B cell (primary cell): ENCODE results near the gene JAK3. TPM values are rescaled to one million over a fixed set of nuclear protein-coding genes. Genes with fewer than 3 reads are reported as not detected.

ENCODE experiments used
- ATAC-seq: fragments of 200-7000 bp; cut with Tn5 transposase; one replicate; pipeline ENCODE4 v1.10.0; 2021; ENCODE audit warnings: low read depth, mild to moderate bottlenecking, moderate number of reproducible peaks, moderate library complexity
- CTCF ChIA-PET: fragments of 350-600 bp; sonication (Branson Sonifier 250); formaldehyde crosslinking; loops from one replicate; lab custom pipeline; 2021; ENCODE audit warnings: antibody characterized with exemption, inconsistent platforms; lab: Charles Lee
- POLR2A ChIA-PET: fragments of 350-600 bp; sonication (Branson Sonifier 250); formaldehyde crosslinking; loops from one replicate; lab custom pipeline; 2021; ENCODE audit warnings: antibody characterized with exemption; lab: Charles Lee
- DNase-seq: peaks from one replicate; pipeline ENCODE4 v3.0.0; 2013
- H2AFZ ChIP-seq: 2 replicates; pipeline ENCODE4 v1.6.1; 2012; ENCODE audit warnings: mild to moderate bottlenecking, low read depth, low read length; ENCODE audit not compliant: insufficient read depth, poor library complexity, severe bottlenecking
- H3K27ac ChIP-seq, 2 donors: 1 replicate in 1 of 2; 2 replicates in 1 of 2; pipeline ENCODE4 v1.5.1; 2012 to 2013; ENCODE audit warnings: low read length in 2 of 2, mild to moderate bottlenecking in 2 of 2, moderate library complexity in 1 of 2
- H3K27me3 ChIP-seq, 4 experiments: fragments of 200-600 bp in 1 of 4; sonication (generic) in 1 of 4; replicated peaks in 1 of 4; 1 replicate in 2 of 4; 2 replicates in 2 of 4; pipeline versions ENCODE4 v1.6.1 to v1.7.0; 2013 to 2016; ENCODE audit warnings: low read length in 3 of 4, mild to moderate bottlenecking in 2 of 4, mixed read lengths in 1 of 4, moderate library complexity in 1 of 4; ENCODE audit not compliant: insufficient read depth in 4 of 4, control insufficient read depth in 3 of 4; ENCODE audit errors: control extremely low read depth in 1 of 4
- H3K36me3 ChIP-seq, 2 experiments: replicated peaks in 1 of 2; 1 replicate in 1 of 2; 2 replicates in 1 of 2; pipeline versions ENCODE4 v1.6.1 to v1.7.1; 2013; ENCODE audit warnings: low read length in 1 of 2; ENCODE audit not compliant: insufficient read depth in 2 of 2, control insufficient read depth in 1 of 2; ENCODE audit errors: control extremely low read depth in 1 of 2, extremely low read depth in 1 of 2
- H3K4me1 ChIP-seq, 2 donors: fragments of 200-600 bp in 1 of 2; sonication (generic) in 1 of 2; 1 replicate in 1 of 2; 2 replicates in 1 of 2; pipeline versions ENCODE4 v1.5.1 to v1.6.1; 2013 to 2017; ENCODE audit warnings: low read length in 2 of 2; ENCODE audit not compliant: control insufficient read depth in 2 of 2, insufficient read depth in 2 of 2
- H3K4me2 ChIP-seq: replicated peaks from 2 replicates; pipeline ENCODE3; 2012; ENCODE audit warnings: mild to moderate bottlenecking, low read depth, low read length; ENCODE audit not compliant: poor library complexity, severe bottlenecking
- H3K4me3 ChIP-seq, 5 experiments: fragments of 200-600 bp in 1 of 5; sonication (generic) in 1 of 5; 1 replicate in 3 of 5; 2 replicates in 2 of 5; pipeline versions ENCODE4 v1.5.1 to v1.7.0; 2011 to 2016; ENCODE audit warnings: low read length in 4 of 5, mild to moderate bottlenecking in 4 of 5, low read depth in 2 of 5, control low read depth in 1 of 5, moderate library complexity in 1 of 5; ENCODE audit not compliant: insufficient read depth in 1 of 5; ENCODE audit errors: control extremely low read depth in 1 of 5, extremely low read depth in 1 of 5
- H3K79me2 ChIP-seq: fragments of 200-600 bp; sonication (generic); one replicate; pipeline ENCODE4 v1.6.0; 2016; ENCODE audit warnings: low read length; ENCODE audit not compliant: control insufficient read depth, insufficient read depth
- H3K9ac ChIP-seq: fragments of 200-600 bp; sonication (generic); 2 replicates; pipeline ENCODE4 v1.6.1; 2017; ENCODE audit warnings: mild to moderate bottlenecking, low read length, moderate library complexity
- H3K9me3 ChIP-seq, 3 donors: one replicate each; pipeline versions ENCODE4 v1.6.1 to v1.7.1; 2013; ENCODE audit warnings: low read length in 2 of 3; ENCODE audit not compliant: control insufficient read depth in 2 of 3, insufficient read depth in 1 of 3; ENCODE audit errors: control extremely low read depth in 1 of 3
- H4K20me1 ChIP-seq: 2 replicates; pipeline ENCODE4 v1.6.0; 2012; ENCODE audit warnings: mild to moderate bottlenecking, low read length; ENCODE audit not compliant: insufficient read depth, control insufficient read depth, poor library complexity, severe bottlenecking
- H3K27ac Mint-ChIP-seq: one replicate; pipeline ENCODE4 v1.8.0; 2021; ENCODE audit warnings: mixed read lengths
- H3K27me3 Mint-ChIP-seq: one replicate; pipeline ENCODE4 v1.8.0; 2021; ENCODE audit warnings: mixed read lengths
- H3K4me1 Mint-ChIP-seq: one replicate; pipeline ENCODE4 v1.8.0; 2021; ENCODE audit warnings: mixed read lengths
- H3K4me3 Mint-ChIP-seq: one replicate; pipeline ENCODE4 v1.8.0; 2021; ENCODE audit warnings: mixed read lengths
- H3K9me3 Mint-ChIP-seq: one replicate; pipeline ENCODE4 v1.8.0; 2022; ENCODE audit warnings: mixed read lengths; ENCODE audit not compliant: insufficient read depth
- EZH2 ChIP-seq: IDR thresholded peaks from 2 replicates; pipeline ENCODE4 v1.6.1; 2012; ENCODE audit warnings: borderline replicate concordance, low read depth, mild to moderate bottlenecking, moderate library complexity, low read length; ENCODE audit not compliant: insufficient read depth, poor library complexity, severe bottlenecking
- WGBS: methylation state at CpG from one replicate; pipeline ENCODE4 v1.1.5; 2013; ENCODE audit warnings: missing lambda C conversion rate; ENCODE audit not compliant: insufficient coverage; 5-methylcytosine and 5-hydroxymethylcytosine counted together
- intact Hi-C: fragments of 100-400 bp; cut with micrococcal nuclease; formaldehyde crosslinking; loops from one replicate; pipeline ENCODE4 v1.10.0; 2022
- polyA plus RNA-seq: library from polyadenylated mRNA; depleted of rRNA; stranded (reverse); fragments of >200 nt; gene quantifications from 2 replicates; pipeline ENCODE4 v1.2.3, GENCODE V29; 2012
- total RNA-seq, 2 donors: library from RNA; stranded (reverse); fragments of 120-200 nt in 1 of 2; gene quantifications; 1 replicate in 1 of 2; 2 replicates in 1 of 2; pipeline versions ENCODE4 v1.2.3 to v1.2.4, GENCODE V29; 2013 to 2022
- TF ChIP-seq, protein P1 (sequence below): fragments of 200-600 bp; IDR thresholded peaks from one replicate; pipeline ENCODE4 v1.8.0; 2022; ENCODE audit warnings: antibody characterized with exemption, mild to moderate bottlenecking

The JAK3 gene
- total and polyA plus RNA-seq, 2 donors (not counting 1 experiment from before 2014, with no cell fraction given): 102 to 143 TPM

DNA sequence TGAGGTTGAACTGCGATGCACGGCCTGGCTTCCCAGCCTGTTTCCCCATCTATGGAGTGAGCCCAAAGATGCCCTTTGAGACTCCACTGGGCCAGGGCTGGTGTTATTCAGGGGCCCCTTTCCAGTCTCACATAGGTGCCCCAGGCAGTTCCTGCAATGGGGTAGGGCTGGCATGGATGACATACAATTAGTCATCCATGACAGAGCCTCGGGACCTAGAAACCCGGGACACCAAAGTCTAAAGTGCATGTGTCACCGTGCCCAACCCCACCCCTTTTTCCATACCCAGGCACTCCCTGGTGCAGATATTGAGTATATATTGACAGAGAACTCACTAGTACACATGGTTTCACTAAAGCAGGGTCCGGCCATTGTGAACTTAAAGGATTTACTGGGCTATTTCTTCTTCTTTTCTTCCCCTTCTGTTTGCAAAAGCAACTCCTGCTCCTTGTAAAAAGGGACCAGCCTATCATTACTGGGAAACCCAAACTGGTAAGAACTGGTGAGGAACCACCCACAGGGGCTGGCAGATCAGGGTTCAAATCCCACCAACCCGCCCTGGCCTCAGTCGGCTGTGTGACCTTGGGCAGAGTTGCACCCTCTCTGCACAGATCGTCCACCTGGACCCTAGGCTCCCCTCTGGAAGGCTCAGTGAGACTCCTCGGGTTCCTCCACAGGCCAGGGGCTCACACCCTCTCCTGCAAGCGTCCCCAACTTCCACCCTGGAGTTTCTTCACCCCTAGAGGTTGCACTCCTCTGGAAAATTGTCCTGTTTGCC is 50.2 kb downstream of the JAK3 start:
- no peaks in the 10 kb centered on the region for H3K9me3 Mint-ChIP-seq
- H3K4me1 Mint-ChIP-seq: peaks cover 30% of the 10 kb centered on the region
- TF ChIP-seq, protein P1, sequence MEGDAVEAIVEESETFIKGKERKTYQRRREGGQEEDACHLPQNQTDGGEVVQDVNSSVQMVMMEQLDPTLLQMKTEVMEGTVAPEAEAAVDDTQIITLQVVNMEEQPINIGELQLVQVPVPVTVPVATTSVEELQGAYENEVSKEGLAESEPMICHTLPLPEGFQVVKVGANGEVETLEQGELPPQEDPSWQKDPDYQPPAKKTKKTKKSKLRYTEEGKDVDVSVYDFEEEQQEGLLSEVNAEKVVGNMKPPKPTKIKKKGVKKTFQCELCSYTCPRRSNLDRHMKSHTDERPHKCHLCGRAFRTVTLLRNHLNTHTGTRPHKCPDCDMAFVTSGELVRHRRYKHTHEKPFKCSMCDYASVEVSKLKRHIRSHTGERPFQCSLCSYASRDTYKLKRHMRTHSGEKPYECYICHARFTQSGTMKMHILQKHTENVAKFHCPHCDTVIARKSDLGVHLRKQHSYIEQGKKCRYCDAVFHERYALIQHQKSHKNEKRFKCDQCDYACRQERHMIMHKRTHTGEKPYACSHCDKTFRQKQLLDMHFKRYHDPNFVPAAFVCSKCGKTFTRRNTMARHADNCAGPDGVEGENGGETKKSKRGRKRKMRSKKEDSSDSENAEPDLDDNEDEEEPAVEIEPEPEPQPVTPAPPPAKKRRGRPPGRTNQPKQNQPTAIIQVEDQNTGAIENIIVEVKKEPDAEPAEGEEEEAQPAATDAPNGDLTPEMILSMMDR: no peak
- TF ChIP-seq EZH2: no peak
- H3K4me1 ChIP-seq: peaks cover 24 to 25% of the 10 kb centered on the region in 2 donors
- H3K27ac Mint-ChIP-seq: no peak overlapping the region
- H3K4me2 ChIP-seq: no peak overlapping the region
- H3K27me3 Mint-ChIP-seq: peaks cover 18% of the 10 kb centered on the region
- no peak overlapping the region for H3K27ac ChIP-seq
- no peaks in the 10 kb centered on the region for H3K79me2 ChIP-seq
- ChIA-PET POLR2A (no interaction called here), CTCF (interaction anchor here (1.5 to 1.6 kb wide), 2 partner anchors 31 to 58 kb away, joined by 3 to 4 read pairs; no protein-coding TSS in a partner anchor)
- H3K36me3 ChIP-seq: no peaks in the 10 kb centered on the region
- no peak overlapping the region for H3K9ac ChIP-seq
- no peak overlapping the region for H3K4me3 ChIP-seq
- no peak overlapping the region for H3K4me3 Mint-ChIP-seq
- intact Hi-C loops: no loop called here
- H3K9me3 ChIP-seq: peaks cover 0 to 18% (median 0%) of the 10 kb centered on the region in 3 donors
- no peaks in the 10 kb centered on the region for H4K20me1 ChIP-seq
- WGBS: 92% methylated on average over 6 of the region's 11 CpGs
- DNase-seq (no peak), ATAC-seq (no peak)
- H2AFZ ChIP-seq: no peak overlapping the region
- peaks cover 0 to 43% (median 22%) of the 10 kb centered on the region in 4 experiments for H3K27me3 ChIP-seq

DNA sequence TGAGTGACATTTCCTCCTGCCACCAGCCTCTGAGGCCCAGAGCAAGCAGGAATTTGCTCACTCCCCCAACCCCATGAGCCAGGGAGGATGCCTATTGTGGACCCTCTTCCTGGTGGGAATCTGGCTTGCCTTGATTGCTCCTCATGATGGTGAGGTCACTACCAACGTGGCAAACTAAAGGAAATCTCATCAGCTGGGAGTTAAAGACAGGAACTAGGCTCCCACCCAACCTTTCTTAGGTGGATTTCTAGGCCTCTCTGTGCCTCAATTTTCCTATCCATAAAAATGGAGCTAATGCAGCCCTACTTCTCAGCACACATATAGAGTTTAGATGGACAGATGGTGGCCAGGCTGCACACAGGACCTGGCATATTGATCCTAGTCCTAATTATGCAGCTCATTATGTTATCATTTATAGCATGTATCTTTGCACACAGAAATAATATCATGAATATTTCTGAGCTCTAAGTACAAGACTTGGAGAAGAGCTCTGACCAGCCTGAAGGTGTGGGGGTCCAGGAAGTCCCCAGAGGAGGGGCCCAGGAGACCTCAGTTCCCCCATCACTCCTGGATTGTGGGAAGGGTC is 50.9 kb downstream of the JAK3 start:
- Histone ChIP-seq H2AFZ (no peak overlapping the region), H3K9ac (no peak overlapping the region), H3K4me2 (no peak overlapping the region), H3K27ac (no peak overlapping the region), H3K9me3 (peaks cover 0 to 12% (median 0%) of the 10 kb centered on the region in 3 donors), H3K27me3 (peaks cover 0 to 43% (median 22%) of the 10 kb centered on the region in 4 experiments), H3K4me1 (peaks cover 24% of the 10 kb centered on the region in 2 donors), H3K4me3 (no peak overlapping the region), H3K79me2 (no peaks in the 10 kb centered on the region), H4K20me1 (no peaks in the 10 kb centered on the region), H3K36me3 (no peaks in the 10 kb centered on the region)
- DNase-seq (no peak), ATAC-seq (no peak)
- H3K4me1 Mint-ChIP-seq: peaks cover 28% of the 10 kb centered on the region
- POLR2A ChIA-PET: no interaction called here
- TF ChIP-seq EZH2: no peak
- TF ChIP-seq, protein P1: no peak
- no peaks in the 10 kb centered on the region for H3K9me3 Mint-ChIP-seq
- 100% methylated on average over 1 of the region's 1 CpG for WGBS
- H3K27me3 Mint-ChIP-seq: peaks cover 14% of the 10 kb centered on the region
- intact Hi-C loops: no loop called here
- CTCF ChIA-PET: interaction anchor here (1.5 to 1.6 kb wide), 2 partner anchors 31 to 59 kb away, joined by 3 to 4 read pairs; no protein-coding TSS in a partner anchor
- no peak overlapping the region for H3K27ac Mint-ChIP-seq
- H3K4me3 Mint-ChIP-seq: no peak overlapping the region
